LNCaP clone FGC (cell line): ENCODE measurements around the gene TAGLN.

Source experiments
- DNase-seq: peaks from one replicate; pipeline ENCODE4 v3.0.0-alpha.2; 2011; ENCODE audit warnings: low read depth
- H3K4me3 ChIP-seq: 2 replicates; pipeline ENCODE4 v1.5.1; 2011; ENCODE audit warnings: mild to moderate bottlenecking, low read depth, low read length, control low read depth
- TF ChIP-seq, protein P1 (sequence below): IDR thresholded peaks from 2 replicates; pipeline ENCODE4 v1.5.1; 2012; ENCODE audit warnings: mild to moderate bottlenecking; ENCODE audit not compliant: control insufficient read depth, insufficient read depth; ENCODE audit errors: extremely low read depth

TAGLN gene

DNA sequence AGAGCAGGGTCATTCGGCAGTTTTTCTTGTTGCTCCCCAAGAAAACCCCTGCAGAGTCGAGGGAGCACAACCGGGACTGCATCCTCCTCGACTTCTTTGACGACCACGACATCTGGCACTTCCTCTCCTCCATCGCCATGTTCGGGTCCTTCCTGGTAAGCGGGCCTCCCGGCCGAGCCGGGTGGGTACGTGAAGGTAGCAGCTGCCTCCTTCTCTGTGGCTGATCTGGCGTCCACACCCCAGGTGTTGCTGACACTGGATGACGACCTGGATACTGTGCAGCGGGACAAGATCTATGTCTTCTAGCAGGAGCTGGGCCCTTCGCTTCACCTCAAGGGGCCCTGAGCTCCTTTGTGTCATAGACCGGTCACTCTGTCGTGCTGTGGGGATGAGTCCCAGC, 3.4 kb upstream of the TAGLN start:
- TF ChIP-seq, protein P1, sequence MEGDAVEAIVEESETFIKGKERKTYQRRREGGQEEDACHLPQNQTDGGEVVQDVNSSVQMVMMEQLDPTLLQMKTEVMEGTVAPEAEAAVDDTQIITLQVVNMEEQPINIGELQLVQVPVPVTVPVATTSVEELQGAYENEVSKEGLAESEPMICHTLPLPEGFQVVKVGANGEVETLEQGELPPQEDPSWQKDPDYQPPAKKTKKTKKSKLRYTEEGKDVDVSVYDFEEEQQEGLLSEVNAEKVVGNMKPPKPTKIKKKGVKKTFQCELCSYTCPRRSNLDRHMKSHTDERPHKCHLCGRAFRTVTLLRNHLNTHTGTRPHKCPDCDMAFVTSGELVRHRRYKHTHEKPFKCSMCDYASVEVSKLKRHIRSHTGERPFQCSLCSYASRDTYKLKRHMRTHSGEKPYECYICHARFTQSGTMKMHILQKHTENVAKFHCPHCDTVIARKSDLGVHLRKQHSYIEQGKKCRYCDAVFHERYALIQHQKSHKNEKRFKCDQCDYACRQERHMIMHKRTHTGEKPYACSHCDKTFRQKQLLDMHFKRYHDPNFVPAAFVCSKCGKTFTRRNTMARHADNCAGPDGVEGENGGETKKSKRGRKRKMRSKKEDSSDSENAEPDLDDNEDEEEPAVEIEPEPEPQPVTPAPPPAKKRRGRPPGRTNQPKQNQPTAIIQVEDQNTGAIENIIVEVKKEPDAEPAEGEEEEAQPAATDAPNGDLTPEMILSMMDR = no peak
- DNase-seq = no peak
- no peak overlapping the region for H3K4me3 ChIP-seq

DNA sequence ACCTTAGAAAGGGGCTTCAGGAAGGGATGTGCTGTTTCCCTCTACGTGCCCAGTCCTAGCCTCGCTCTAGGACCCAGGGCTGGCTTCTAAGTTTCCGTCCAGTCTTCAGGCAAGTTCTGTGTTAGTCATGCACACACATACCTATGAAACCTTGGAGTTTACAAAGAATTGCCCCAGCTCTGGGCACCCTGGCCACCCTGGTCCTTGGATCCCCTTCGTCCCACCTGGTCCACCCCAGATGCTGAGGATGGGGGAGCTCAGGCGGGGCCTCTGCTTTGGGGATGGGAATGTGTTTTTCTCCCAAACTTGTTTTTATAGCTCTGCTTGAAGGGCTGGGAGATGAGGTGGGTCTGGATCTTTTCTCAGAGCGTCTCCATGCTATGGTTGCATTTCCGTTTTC, 2.2 kb upstream of the TAGLN start:
- TF ChIP-seq, protein P1 = no peak
- H3K4me3 ChIP-seq = no peak overlapping the region
- no peak for DNase-seq

DNA sequence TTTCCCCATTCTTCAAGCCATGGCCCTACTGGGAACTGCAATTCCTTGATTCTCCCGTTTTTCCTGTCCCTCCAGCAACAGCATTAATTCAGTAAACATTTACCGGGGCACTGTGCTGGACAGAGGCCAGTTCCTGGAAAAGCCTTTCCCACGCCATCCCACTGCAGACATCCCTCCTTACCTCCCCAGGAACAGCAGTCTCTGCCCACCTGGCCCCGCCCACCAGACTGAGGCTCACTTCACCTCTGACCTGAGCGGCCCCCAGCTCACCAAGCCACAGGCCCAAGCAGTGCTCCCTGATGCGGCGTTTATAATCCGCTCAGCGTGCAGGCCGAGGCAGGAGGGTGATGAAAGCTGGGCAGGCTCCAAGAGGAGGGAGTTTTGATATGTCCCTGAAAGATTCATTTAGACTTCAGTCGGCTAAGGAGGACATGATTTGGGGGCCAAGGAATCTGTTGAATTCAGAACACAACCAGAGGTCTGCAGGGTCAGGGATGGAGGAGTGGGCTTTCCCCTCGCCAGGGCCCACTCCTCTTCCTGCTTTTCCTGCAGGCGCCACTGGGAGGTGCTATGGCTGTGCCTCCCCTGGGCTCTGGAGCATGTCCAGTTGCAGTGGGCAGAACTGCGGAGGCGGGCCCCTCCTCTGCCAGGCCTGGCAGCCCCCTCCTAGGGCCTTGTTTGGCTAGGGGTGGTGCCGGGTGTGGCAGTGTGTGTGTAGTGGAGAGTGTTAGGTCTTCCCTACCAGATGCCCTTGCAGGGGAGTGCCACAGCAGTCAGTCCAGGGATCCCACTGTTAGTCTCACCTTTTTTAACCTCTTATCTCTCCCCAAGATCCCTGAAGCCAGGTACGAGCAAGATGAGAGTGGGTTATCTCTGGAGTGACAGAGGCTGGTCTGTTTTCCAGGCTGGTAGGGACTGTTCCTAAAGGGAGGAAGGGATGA, 1.4 kb upstream of the TAGLN start:
- H3K4me3 ChIP-seq = no peak overlapping the region
- DNase-seq = no peak
- TF ChIP-seq, protein P1 = peak; percentile 26; the same call in 1 of the 2 replicates

DNA sequence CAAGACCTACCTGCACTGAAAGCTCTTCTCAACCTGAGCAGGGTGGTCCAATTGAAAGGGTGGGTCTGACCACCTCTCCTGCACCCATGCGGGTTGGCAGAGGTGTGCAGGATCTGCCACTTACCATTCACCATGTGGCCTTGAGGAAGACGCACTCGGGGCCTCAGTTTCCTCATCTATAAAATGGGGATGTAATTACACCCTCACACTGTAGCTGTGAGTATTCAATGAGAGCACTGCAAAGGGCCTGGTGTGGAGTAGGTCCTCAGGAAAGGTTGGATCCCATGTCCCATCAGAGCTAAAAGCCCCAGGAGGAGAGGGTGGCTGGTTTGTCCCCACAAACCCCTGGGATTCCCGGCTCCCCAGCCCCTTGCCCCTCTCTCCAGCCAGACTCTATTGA, 557 bp upstream of the TAGLN start:
- H3K4me3 ChIP-seq = no peak overlapping the region
- DNase-seq = no peak
- TF ChIP-seq, protein P1 = no peak

DNA sequence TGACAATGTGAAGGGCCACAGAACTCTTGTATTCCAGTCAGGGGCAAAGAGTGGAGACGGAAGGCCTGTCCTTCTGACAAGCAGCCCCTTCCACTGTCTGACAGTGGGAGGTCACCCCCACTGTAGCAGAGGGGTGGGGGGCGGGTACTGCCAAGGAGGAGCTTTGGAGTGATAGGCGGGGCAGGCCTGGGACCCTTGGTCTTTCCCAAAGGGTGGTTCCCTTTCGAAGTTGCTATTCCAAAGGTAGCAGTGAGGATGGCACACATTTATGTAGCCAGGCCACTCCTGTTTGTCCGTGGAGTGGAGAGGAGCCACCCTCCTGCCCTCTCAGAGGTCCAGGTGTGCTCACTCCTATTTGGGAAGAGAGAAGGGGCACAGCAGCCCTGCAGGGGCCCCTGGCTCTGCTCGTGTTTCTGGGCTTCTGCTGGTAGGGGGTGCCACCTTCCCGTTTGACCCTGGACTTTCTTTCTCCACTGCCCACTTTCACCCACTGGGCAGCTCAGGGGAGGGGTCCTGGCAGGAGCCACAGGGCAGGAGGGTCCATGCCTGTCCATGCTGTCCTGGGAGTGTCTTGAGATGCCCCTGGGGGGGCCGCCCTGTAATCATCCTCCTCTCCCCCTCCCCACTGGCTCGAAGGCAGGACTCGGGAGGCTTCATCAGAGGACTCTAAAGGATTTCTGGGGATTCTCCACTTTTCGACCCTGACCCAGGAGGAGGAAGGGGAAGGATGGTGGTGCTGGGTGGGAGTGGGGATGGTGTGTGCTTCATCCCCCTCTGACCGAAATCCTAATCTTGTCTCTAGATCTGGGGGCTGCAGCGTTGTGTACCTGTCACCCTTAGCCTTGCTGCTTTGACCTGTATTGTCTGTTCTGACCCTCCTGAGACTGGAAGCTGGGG, 994 bp downstream of the TAGLN start:
- TF ChIP-seq, protein P1 = no peak
- DNase-seq = no peak
- H3K4me3 ChIP-seq = no peak overlapping the region

DNA sequence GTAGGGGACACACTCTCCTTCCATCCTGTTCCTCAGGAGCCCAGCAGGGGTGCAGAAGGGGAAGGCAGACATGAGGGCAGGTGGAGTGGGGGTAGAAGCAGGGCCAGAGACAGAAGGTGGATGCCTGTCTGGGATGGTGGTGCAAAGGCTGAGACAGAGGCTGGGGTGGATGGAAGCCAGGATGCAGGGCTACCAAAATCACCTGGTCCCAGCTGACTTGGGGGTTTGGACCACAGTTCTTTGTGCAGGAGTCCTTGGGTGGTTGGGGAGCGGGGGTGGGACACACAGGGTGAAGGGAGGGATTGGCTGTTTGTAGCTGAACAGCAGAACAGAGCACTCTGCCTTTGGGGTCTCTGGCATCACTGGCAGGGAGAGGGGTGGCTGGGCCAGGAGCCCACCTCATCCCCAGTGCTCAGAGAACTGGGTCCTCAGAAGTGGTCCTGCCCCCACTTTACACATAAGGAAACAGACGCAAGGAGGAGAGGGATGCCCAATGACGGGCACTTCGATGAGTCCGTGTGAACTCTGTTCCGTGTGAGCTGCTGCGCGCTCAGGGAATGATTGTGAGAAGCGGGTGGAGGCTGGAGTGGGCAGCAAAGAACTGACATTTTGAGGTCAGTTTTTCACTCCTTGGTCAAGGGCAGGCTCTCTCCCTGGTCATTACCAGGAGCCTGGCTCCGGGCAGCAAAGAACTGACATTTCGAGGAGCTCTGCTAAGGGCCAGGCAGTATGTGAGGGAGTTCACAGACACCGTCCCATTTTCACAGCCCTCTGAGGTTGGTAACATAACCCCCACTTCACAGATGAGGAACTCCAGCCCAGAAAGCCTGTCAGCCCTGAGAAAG, 1.9 kb downstream of the TAGLN start:
- TF ChIP-seq, protein P1 = no peak
- no peak overlapping the region for H3K4me3 ChIP-seq
- no peak for DNase-seq
